GM21723 (cell line): ENCODE results near the gene ITGAE.
"Not testable (repeated sequence)": the region's sequence is repeated elsewhere in the genome, so short reads cannot be mapped to it uniquely, and the experiment has no call there.

Experiments used
- ATAC-seq: cut with Tn5 transposase; IDR thresholded peaks from one replicate; pipeline ENCODE4 v1.9.1; 2021; ENCODE audit warnings: mild to moderate bottlenecking, moderate library complexity; ENCODE audit not compliant: unreplicated experiment

The ITGAE gene

GRCh38 chr17:3800362-3801271 lies at the start of gene ITGAE:
ITGAE (minus strand) TSS chr17:3801188; CDS start chr17:3801144, 44 bp downstream.
- no peak for ATAC-seq

- no peak for ATAC-seq
Measured at GRCh38 chr17:3848229-3848835, 47.3 kb upstream of the ITGAE start.

GRCh38 chr17:3847165-3847670 lies 46.2 kb upstream of the ITGAE start:
- no peak for ATAC-seq

GRCh38 chr17:3846437-3847164 lies 45.6 kb upstream of the ITGAE start:
- no peak for ATAC-seq

- peak; percentile 95 for ATAC-seq
Measured at GRCh38 chr17:3845621-3846436, 44.8 kb upstream of the ITGAE start, which contains the start of gene NCBP3. NCBP3 (minus strand) TSS chr17:3846246; CDS start chr17:3846223, 23 bp downstream.

GRCh38 chr17:3845291-3845620 lies 44.3 kb upstream of the ITGAE start:
- ATAC-seq, result peak; percentile 26

- ATAC-seq, result not testable (repeated sequence)
Measured at GRCh38 chr17:3844556-3844955, 43.6 kb upstream of the ITGAE start.

GRCh38 chr17:3843935-3844516 lies 43.0 kb upstream of the ITGAE start:
- ATAC-seq, result no peak

GRCh38 chr17:3838206-3838605 lies 37.2 kb upstream of the ITGAE start:
- ATAC-seq, result no peak

GRCh38 chr17:3836551-3836950 lies 35.6 kb upstream of the ITGAE start:
- no peak for ATAC-seq

GRCh38 chr17:3835410-3836229 lies 34.6 kb upstream of the ITGAE start:
- ATAC-seq, result no peak

GRCh38 chr17:3834811-3835210 lies 33.8 kb upstream of the ITGAE start:
- ATAC-seq, result no peak

- ATAC-seq, result no peak
Measured at GRCh38 chr17:3828852-3829232, 27.9 kb upstream of the ITGAE start.

- no peak for ATAC-seq
Measured at GRCh38 chr17:3828151-3828851, 27.3 kb upstream of the ITGAE start.

GRCh38 chr17:3827124-3827773 lies 26.3 kb upstream of the ITGAE start:
- no peak for ATAC-seq

- no peak for ATAC-seq
Measured at GRCh38 chr17:3826191-3826590, 25.2 kb upstream of the ITGAE start.

GRCh38 chr17:3821101-3821500 lies 20.1 kb upstream of the ITGAE start:
- ATAC-seq, result no peak

- no peak for ATAC-seq
Measured at GRCh38 chr17:3818786-3819185, 17.8 kb upstream of the ITGAE start.
